Measurements from ENCODE around the gene DNAH5.

Gene DNAH5

GRCh38 chr5:13939638-13940037 lies 4.8 kb downstream of the DNAH5 start:
- DNase-seq (ENCODE audit: insufficient read length) (no peak), FAIRE-seq (no peak)
- no peak for TF ChIP-seq POLR2AphosphoS5 (IDR thresholded peaks at IDR 0.05; ENCODE audit: low read depth, low read length)
- no peak for TF ChIP-seq TAF1 (IDR thresholded peaks at IDR 0.05; ENCODE audit: borderline replicate concordance, low read depth, low read length)
- TF ChIP-seq POLR2A (IDR thresholded peaks at IDR 0.05; ENCODE audit: low read depth, low read length) = no peak

GRCh38 chr5:13934921-13935320 lies 9.6 kb downstream of the DNAH5 start:
- TF ChIP-seq POLR2AphosphoS5 (IDR thresholded peaks at IDR 0.05; ENCODE audit: low read depth, low read length) (no peak), TAF1 (IDR thresholded peaks at IDR 0.05; ENCODE audit: borderline replicate concordance, low read depth, low read length) (no peak)
- FAIRE-seq = no peak
- DNase-seq (ENCODE audit: insufficient read length) = no peak

GRCh38 chr5:13934125-13934524 lies 10.4 kb downstream of the DNAH5 start:
- TF ChIP-seq TAF1 (IDR thresholded peaks at IDR 0.05; ENCODE audit: borderline replicate concordance, low read depth, low read length) (no peak), POLR2AphosphoS5 (IDR thresholded peaks at IDR 0.05; ENCODE audit: low read depth, low read length) (no peak), POLR2A (IDR thresholded peaks at IDR 0.05; ENCODE audit: low read depth, low read length) (no peak)
- DNase-seq (ENCODE audit: insufficient read length) (no peak), FAIRE-seq (no peak)

GRCh38 chr5:13932561-13932960 lies 11.9 kb downstream of the DNAH5 start:
- DNase-seq (ENCODE audit: insufficient read length) (no peak), FAIRE-seq (no peak)
- no peak for TF ChIP-seq POLR2A (IDR thresholded peaks at IDR 0.05; ENCODE audit: low read depth, low read length)

DNA sequence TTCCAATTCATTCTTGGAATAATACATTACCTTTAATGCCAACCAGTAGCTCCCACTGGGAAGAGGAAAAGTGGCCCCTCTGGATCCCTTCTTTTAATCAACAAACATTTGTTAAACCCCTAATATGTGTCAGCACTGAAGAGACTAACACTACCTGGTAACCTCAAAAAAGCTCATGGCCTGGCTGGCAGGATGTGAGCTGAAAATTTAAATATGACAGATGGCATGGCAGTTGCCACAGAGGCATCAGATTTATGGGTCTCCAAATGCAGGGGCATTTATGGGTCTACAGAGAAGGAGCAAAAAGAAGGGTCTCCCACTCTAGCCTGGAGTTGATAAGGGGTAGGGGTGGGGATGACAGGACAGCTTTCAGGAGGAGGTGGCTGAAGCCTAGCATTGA lies 12.5 kb downstream of the DNAH5 start:
- no peak for FAIRE-seq
- no peak for TF ChIP-seq POLR2AphosphoS5 (IDR thresholded peaks at IDR 0.05; ENCODE audit: low read depth, low read length)
- no peak for TF ChIP-seq POLR2A (IDR thresholded peaks at IDR 0.05; ENCODE audit: low read depth, low read length)
- TF ChIP-seq TAF1 (IDR thresholded peaks at IDR 0.05; ENCODE audit: borderline replicate concordance, low read depth, low read length) = no peak
- DNase-seq (ENCODE audit: insufficient read length) = no peak

GRCh38 chr5:13930541-13931171 lies 13.8 kb downstream of the DNAH5 start:
- FAIRE-seq = no peak
- TF ChIP-seq POLR2AphosphoS5 (IDR thresholded peaks at IDR 0.05; ENCODE audit: low read depth, low read length) = no peak
- TF ChIP-seq TAF1 (IDR thresholded peaks at IDR 0.05; ENCODE audit: borderline replicate concordance, low read depth, low read length) = no peak
- no peak for TF ChIP-seq POLR2A (IDR thresholded peaks at IDR 0.05; ENCODE audit: low read depth, low read length)

DNA sequence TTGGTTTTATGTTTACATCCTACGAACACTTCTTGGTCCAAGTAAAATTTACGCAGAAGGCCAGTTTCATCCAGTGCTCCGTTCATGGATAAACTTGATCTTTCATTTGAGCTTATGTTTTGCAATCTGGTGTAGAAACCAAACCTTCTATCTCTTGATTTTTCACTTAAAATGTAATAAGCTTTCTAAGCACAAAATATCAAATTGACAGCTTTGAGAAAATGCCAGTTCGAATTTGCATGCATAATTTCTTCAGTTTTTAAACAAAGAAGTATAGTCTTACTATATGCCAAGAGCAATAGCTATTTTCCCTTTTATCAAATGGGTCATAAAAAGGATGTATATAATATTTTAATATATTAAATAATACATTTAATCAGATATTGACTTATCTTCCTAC lies 17.8 kb downstream of the DNAH5 start:
- no peak for TF ChIP-seq TAF1 (IDR thresholded peaks at IDR 0.05; ENCODE audit: borderline replicate concordance, low read depth, low read length)
- no peak for TF ChIP-seq POLR2AphosphoS5 (IDR thresholded peaks at IDR 0.05; ENCODE audit: low read depth, low read length)
- TF ChIP-seq POLR2A (IDR thresholded peaks at IDR 0.05; ENCODE audit: low read depth, low read length) = no peak
- no peak for FAIRE-seq
- DNase-seq (ENCODE audit: insufficient read length) = no peak

More at GRCh38 chr5:13930541-13931171, 13.8 kb downstream of the DNAH5 start:
- no peak for DNase-seq (ENCODE audit: insufficient read length)

DNA sequence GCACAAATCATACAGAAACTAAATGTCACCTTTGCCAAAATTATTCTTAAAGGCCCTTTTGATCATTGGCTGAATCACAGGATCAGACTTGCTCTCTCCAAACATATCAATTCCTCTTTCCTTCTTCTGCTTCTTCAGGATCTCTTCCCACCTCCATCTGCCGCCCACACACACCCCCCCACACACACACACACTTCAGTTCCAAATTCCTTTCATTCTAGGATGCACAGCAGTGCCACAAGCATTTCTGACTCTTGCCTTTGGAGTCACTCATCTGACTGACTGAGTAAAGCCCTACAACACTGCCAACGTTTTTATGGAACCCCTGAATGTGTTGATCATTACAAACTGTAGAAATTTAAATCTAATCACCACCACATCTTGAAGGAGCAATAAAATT lies 22.9 kb downstream of the DNAH5 start:
- FAIRE-seq (no peak), DNase-seq (ENCODE audit: insufficient read length) (no peak)
- no peak for TF ChIP-seq POLR2AphosphoS5 (IDR thresholded peaks at IDR 0.05; ENCODE audit: low read depth, low read length)
- TF ChIP-seq POLR2A (IDR thresholded peaks at IDR 0.05; ENCODE audit: low read depth, low read length) = no peak
- TF ChIP-seq TAF1 (IDR thresholded peaks at IDR 0.05; ENCODE audit: borderline replicate concordance, low read depth, low read length) = no peak

DNA sequence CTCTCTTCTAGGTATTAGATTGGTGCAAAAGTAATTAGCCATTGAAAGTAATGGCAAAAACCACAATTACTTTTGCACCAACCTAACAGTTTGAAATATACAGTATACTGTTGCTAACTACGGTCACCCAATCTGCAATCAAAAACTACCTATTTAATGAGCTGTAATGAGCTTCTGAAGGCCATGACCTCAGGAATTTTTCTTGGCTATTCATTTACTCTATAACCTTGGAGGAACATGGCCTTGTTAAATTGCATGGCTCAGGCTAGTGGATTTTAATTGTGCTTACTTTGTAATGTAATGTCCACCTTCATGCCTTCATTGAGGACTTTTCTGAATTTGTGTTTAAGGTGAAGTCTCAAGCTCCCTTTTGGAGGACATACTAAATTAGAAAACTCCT lies 24.7 kb downstream of the DNAH5 start:
- no peak for DNase-seq (ENCODE audit: insufficient read length)
- FAIRE-seq = no peak
- TF ChIP-seq TAF1 (IDR thresholded peaks at IDR 0.05; ENCODE audit: borderline replicate concordance, low read depth, low read length) (no peak), POLR2A (IDR thresholded peaks at IDR 0.05; ENCODE audit: low read depth, low read length) (no peak), POLR2AphosphoS5 (IDR thresholded peaks at IDR 0.05; ENCODE audit: low read depth, low read length) (no peak)

- FAIRE-seq (no peak), DNase-seq (ENCODE audit: insufficient read length) (no peak)
- TF ChIP-seq POLR2A (IDR thresholded peaks at IDR 0.05; ENCODE audit: low read depth, low read length) = no peak
- TF ChIP-seq POLR2AphosphoS5 (IDR thresholded peaks at IDR 0.05; ENCODE audit: low read depth, low read length) = no peak
- TF ChIP-seq TAF1 (IDR thresholded peaks at IDR 0.05; ENCODE audit: borderline replicate concordance, low read depth, low read length) = no peak
These were observed 25.4 kb downstream of the DNAH5 start for GRCh38 chr5:13919087-13919486.

DNA sequence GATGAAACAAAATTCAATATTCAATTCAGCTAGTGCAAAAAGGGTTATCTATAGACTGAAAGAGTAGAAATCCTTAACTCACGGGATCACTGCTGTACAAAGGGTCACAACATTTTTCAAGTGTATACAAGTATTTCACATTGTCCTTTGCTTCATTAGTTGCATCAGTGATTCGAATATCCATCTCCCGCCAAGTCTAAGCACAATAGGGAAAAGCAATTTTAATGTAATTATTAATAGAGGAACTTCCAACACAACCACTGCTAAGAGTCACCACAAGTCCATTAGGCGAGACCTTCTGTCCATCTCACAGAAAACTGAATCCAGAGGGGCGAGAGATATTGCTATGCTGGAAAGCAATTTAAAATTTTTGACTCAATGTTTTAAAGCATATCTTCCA lies 27.4 kb downstream of the DNAH5 start:
- FAIRE-seq = no peak
- DNase-seq (ENCODE audit: insufficient read length) = no peak
- TF ChIP-seq POLR2AphosphoS5 (IDR thresholded peaks at IDR 0.05; ENCODE audit: low read depth, low read length) (no peak), TAF1 (IDR thresholded peaks at IDR 0.05; ENCODE audit: borderline replicate concordance, low read depth, low read length) (no peak), POLR2A (IDR thresholded peaks at IDR 0.05; ENCODE audit: low read depth, low read length) (no peak)

DNA sequence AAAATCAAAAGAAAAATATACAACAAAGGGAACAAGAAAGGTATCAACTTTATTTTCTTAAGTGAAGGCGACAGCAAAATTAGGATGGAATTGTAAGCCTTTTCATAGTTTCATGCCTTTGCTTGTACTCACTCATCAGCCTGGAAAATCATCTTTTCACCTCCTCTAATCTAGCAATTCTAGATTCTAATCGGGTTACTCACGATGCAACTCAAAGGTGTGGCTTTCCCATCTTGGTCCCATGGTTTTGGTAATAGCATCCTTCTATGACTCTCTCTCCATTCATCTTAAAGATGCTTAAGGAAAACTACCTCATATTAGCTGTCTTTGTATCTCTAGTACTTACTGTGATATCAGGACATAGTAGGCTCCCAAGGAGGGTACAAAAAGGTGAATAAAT lies 30.5 kb downstream of the DNAH5 start:
- DNase-seq (ENCODE audit: insufficient read length) (no peak), FAIRE-seq (peak; percentile 24)
- TF ChIP-seq POLR2AphosphoS5 (IDR thresholded peaks at IDR 0.05; ENCODE audit: low read depth, low read length) (no peak), POLR2A (IDR thresholded peaks at IDR 0.05; ENCODE audit: low read depth, low read length) (no peak), TAF1 (IDR thresholded peaks at IDR 0.05; ENCODE audit: borderline replicate concordance, low read depth, low read length) (no peak)
